Measurements from ENCODE around the gene C3orf20.

The C3orf20 gene

DNA sequence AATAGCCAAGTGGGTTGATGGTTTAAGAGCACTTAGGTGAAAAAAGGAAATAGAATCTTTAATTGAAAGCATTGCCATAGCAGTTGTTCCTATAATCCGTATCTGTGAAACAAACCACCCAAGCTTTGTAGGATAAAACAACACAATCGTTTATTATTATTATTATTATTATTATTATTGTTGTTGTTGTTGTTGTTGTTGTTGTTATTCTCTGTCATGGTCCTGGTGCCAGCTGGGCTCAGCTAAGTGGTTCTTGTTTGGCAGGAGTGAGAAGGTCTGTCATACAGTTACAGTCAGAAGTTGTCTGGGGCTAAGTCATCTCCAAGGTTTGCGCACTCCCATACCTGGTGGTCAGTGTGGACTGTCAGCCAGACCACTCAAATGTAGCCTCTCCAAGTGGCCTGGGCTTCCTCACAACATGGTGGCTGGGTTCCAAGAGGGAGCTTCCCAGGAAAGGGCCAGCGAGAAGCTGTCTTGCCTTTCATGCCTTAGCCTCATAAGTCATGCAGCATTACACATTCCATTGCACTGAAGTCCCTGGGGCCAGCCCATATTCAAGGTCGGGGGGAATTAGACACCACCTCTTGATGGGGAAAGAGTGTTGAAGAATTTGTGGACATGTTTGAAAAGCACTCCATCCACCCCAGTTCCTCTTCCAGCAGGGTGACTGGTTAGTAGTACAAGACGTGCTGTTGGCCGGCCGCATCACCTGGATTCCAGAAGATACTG lies 89.6 kb downstream of the C3orf20 start:
- no peak overlapping the region for H3K4me3 ChIP-seq (ENCODE audit: insufficient read depth, low read depth, low read length)
- H3K27me3 ChIP-seq (ENCODE audit: control insufficient read depth, insufficient read depth, low read length, poor library complexity, severe bottlenecking), result no peaks in the 10 kb centered on the region
- 93 to 94% methylated on average over 6 of the region's 8 CpGs for WGBS, 2 experiments
- H3K4me1 ChIP-seq (ENCODE audit: control insufficient read depth, insufficient read depth, low read length), result no peaks in the 10 kb centered on the region
- no peaks in the 10 kb centered on the region for H3K36me3 ChIP-seq (ENCODE audit: control insufficient read depth, insufficient read depth, low read length)
- no peaks in the 10 kb centered on the region for H3K9me3 ChIP-seq (ENCODE audit: control insufficient read depth, low read length)
- H3K27ac ChIP-seq (ENCODE audit: insufficient read depth, low read depth, low read length, poor library complexity, severe bottlenecking), result no peak overlapping the region

DNA sequence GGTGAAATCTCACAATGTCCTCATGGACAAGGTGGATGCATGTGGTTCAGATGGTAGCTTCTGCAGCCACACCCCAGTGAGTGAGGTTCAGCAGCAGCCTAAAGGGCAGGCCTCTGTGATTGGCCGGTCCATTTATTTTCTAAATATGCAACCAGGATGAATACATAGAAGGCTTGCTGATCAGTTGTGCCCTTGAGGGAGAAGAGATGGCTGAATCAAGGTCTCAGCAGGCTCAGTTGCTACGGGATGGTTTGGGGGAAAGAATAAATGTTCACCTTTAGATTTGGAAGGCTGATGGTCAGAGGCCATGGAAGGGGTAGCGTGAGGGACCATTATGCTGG lies 90.1 kb downstream of the C3orf20 start:
- no peaks in the 10 kb centered on the region for H3K27me3 ChIP-seq (ENCODE audit: control insufficient read depth, insufficient read depth, low read length, poor library complexity, severe bottlenecking)

DNA sequence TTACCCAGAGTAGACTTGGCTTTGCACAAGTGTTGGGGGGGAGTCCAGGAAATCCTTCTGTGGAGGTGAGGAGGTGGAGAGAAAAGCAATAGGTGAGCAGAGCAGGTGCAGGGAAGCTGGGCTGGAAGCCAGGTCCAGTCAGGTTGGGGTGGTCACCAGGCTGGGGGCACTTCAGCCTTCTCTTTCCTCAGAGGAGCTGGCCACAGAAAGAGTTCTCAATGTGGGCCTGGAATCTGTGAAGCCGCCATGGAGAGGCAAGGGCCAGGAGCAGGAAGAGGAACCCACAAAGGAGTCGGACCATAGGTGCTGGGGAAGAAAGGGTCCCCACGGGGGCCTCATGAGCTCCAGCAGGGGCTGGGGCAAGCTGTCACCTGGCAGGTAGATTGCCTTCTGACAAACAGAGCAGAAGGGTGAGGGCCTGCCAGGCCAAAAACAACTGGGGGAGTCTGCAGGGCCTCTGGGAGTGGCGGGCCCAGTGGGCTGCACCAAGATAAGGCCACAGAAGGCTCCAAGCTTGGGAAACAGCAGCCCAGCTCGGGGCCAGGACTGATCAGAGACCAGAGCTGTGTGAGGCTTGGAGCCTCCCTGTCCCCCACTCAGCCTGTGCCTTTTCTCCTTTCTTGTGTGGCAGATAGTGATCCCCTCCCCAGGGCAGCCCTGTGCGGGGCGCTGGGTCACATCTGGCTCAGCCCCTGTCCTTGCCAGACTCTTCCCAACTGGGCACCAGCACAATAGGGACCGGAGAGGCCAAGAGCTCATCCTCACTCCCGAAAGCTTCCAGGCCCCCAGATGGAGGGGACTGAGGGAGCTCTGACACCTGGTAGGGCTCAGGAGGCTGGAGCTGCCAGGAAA lies 90.9 kb downstream of the C3orf20 start:
- H3K4me3 ChIP-seq (ENCODE audit: insufficient read depth, low read depth, low read length), result no peak overlapping the region
- no peak overlapping the region for H3K27ac ChIP-seq (ENCODE audit: insufficient read depth, low read depth, low read length, poor library complexity, severe bottlenecking)
- H3K36me3 ChIP-seq (ENCODE audit: control insufficient read depth, insufficient read depth, low read length), result no peaks in the 10 kb centered on the region
- no peaks in the 10 kb centered on the region for H3K9me3 ChIP-seq (ENCODE audit: control insufficient read depth, low read length)
- WGBS, 2 experiments, result 92 to 94% methylated on average over 9 of the region's 9 CpGs
- H3K27me3 ChIP-seq (ENCODE audit: control insufficient read depth, insufficient read depth, low read length, poor library complexity, severe bottlenecking), result no peaks in the 10 kb centered on the region
- no peaks in the 10 kb centered on the region for H3K4me1 ChIP-seq (ENCODE audit: control insufficient read depth, insufficient read depth, low read length)

More for the DNA sequence above, 90.1 kb downstream of the C3orf20 start:
- Histone ChIP-seq H3K27ac (ENCODE audit: insufficient read depth, low read depth, low read length, poor library complexity, severe bottlenecking) (no peak overlapping the region), H3K4me3 (ENCODE audit: insufficient read depth, low read depth, low read length) (no peak overlapping the region), H3K4me1 (ENCODE audit: control insufficient read depth, insufficient read depth, low read length) (no peaks in the 10 kb centered on the region), H3K9me3 (ENCODE audit: control insufficient read depth, low read length) (no peaks in the 10 kb centered on the region), H3K36me3 (ENCODE audit: control insufficient read depth, insufficient read depth, low read length) (no peaks in the 10 kb centered on the region)
- WGBS, 2 experiments, result 92 to 95% methylated on average over 3 of the region's 3 CpGs

DNA sequence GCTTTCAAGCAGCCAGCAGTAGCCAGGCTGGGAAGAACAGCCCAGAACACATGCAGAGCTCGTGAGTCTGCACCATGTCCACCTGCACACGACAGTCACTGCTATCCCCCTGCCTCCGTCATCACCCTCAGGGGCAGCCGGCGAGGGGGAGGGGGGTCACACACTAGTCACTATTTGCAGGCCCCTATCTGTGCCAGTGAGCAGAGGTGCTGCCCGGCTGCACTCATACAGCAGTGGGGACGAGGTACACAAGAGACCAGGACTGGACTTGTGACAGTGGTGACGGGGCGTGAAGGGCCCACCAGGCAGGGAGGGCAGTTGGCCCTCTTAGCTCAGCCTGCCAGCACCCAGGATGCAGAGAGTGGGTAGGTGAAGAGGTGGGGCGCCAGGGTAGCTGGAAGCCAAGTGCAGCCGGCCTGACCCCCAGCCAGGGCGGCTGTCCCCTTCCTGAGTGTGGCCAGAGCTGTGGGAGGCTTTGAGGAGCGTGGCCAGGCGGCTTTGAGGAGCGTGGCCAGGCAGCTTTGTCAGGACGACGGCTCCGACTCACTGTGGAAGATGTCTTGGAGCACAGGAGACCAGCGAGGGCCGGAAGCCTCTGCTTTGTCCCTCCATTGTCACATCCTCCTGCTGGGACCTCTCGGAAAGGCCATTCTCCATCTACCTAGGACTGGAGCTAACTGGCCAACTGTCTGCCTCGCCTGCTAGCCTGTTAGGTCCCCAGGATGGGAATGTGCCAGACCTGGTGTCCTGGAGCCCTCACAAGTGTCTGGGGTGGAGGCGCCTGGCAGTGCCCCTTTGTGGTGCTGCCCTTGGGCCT lies 91.7 kb downstream of the C3orf20 start:
- no peaks in the 10 kb centered on the region for H3K27me3 ChIP-seq (ENCODE audit: control insufficient read depth, insufficient read depth, low read length, poor library complexity, severe bottlenecking)

DNA sequence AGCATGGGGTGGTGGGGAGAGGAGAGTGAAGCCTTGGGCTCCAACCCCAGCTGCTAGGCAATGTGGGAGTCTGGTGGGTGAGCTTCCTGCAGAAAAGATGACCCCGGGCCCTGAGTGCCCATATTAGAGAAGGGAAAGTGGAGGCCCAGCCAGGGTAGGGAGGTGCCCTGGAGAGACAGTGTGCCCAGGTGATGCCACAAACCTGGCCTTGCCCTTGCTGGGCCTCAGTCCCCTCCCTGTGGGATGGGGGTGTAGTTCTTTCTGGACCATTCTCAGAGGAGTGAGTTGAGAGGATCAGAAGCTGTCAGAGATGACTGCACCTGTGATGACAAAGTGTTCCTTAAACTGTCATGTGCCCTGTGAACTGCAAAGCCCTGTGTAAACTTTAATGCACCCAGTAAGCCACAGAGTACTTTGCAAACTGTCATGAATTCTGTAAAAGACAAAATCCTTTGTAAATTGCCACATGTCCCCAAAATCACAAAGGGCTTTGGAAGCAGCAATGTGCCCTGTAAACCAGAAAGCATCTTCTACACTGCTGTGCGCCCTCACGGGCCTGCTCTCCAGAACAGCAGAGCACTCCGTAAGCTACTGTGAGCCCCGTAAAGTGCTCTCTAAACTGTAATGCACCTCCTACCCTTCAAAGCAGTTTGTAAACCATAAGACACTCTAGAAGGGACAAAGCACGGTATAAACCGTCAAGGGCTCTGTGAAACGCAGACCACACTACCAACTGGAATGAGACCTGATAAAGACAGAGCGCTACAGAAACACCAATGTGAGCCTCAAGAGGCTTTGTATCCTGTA lies 92.5 kb downstream of the C3orf20 start:
- WGBS, 2 experiments, result 91 to 96% methylated on average over 9 of the region's 9 CpGs
- Histone ChIP-seq H3K27me3 (ENCODE audit: control insufficient read depth, insufficient read depth, low read length, poor library complexity, severe bottlenecking) (no peaks in the 10 kb centered on the region), H3K4me1 (ENCODE audit: control insufficient read depth, insufficient read depth, low read length) (no peaks in the 10 kb centered on the region), H3K4me3 (ENCODE audit: insufficient read depth, low read depth, low read length) (no peak overlapping the region), H3K36me3 (ENCODE audit: control insufficient read depth, insufficient read depth, low read length) (no peaks in the 10 kb centered on the region), H3K9me3 (ENCODE audit: control insufficient read depth, low read length) (no peaks in the 10 kb centered on the region), H3K27ac (ENCODE audit: insufficient read depth, low read depth, low read length, poor library complexity, severe bottlenecking) (no peak overlapping the region)

More for the DNA sequence above, 91.7 kb downstream of the C3orf20 start:
- no peak overlapping the region for H3K4me3 ChIP-seq (ENCODE audit: insufficient read depth, low read depth, low read length)
- no peaks in the 10 kb centered on the region for H3K4me1 ChIP-seq (ENCODE audit: control insufficient read depth, insufficient read depth, low read length)
- H3K27ac ChIP-seq (ENCODE audit: insufficient read depth, low read depth, low read length, poor library complexity, severe bottlenecking), result no peak overlapping the region
- WGBS, 2 experiments, result 92 to 93% methylated on average over 23 of the region's 23 CpGs
- H3K36me3 ChIP-seq (ENCODE audit: control insufficient read depth, insufficient read depth, low read length), result no peaks in the 10 kb centered on the region
- H3K9me3 ChIP-seq (ENCODE audit: control insufficient read depth, low read length), result no peaks in the 10 kb centered on the region

DNA sequence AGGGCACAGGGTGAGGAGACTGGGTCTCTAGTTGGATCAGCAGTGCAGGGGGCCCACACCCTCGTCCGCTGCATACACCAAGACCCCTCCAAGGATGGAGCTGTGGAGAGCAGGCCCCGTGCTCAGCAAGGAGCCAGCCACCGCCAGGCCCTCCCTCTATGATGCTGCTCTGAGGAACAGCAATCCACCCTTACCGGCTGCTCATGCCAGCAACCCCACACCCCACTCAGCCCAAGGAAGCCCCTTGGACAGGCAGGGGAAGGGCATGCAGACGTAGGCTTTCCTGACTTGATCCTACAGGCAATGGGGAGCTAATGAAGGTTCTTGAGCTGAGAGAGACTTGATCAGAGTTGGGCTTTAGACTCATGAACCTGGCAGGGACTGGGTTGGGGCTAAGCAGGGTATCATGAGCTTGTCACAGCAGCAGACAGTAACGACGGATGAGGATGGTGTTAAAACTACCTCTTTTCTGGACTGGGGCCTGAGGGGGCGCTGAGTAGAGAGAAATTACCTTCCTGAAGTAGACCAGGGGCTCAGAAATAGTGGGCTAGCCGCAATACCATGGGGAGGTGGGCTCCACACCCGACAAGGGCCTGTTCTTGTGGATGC lies 93.3 kb downstream of the C3orf20 start:
- H3K9me3 ChIP-seq (ENCODE audit: control insufficient read depth, low read length), result no peaks in the 10 kb centered on the region
- no peaks in the 10 kb centered on the region for H3K4me1 ChIP-seq (ENCODE audit: control insufficient read depth, insufficient read depth, low read length)
- H3K36me3 ChIP-seq (ENCODE audit: control insufficient read depth, insufficient read depth, low read length), result no peaks in the 10 kb centered on the region
- 88% methylated on average over 11 of the region's 11 CpGs for WGBS, 2 experiments
- H3K27me3 ChIP-seq (ENCODE audit: control insufficient read depth, insufficient read depth, low read length, poor library complexity, severe bottlenecking), result no peaks in the 10 kb centered on the region
- no peak overlapping the region for H3K4me3 ChIP-seq (ENCODE audit: insufficient read depth, low read depth, low read length)
- H3K27ac ChIP-seq (ENCODE audit: insufficient read depth, low read depth, low read length, poor library complexity, severe bottlenecking), result no peak overlapping the region

DNA sequence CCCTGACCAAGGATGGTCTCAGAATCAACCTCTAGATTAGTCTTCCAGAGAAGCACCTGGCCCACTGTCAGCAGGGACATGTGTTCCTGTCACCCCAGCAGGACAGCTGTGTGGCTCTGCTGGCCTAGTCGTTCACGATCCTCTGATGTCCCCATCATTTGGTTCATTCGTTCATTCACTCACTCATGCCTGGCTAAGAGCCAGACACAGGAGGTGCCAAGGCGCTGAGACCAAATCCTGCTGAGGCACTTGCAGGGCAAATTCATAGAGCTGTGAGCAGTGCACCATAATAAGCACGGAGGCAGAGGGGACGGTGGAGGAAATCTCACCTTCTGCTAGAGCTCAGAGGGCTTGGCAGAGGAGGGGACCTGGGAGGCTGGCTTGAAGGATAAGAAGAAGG lies 93.9 kb downstream of the C3orf20 start:
- H3K4me1 ChIP-seq (ENCODE audit: control insufficient read depth, insufficient read depth, low read length), result no peaks in the 10 kb centered on the region
- H3K27me3 ChIP-seq (ENCODE audit: control insufficient read depth, insufficient read depth, low read length, poor library complexity, severe bottlenecking), result no peaks in the 10 kb centered on the region
- no peak overlapping the region for H3K4me3 ChIP-seq (ENCODE audit: insufficient read depth, low read depth, low read length)
- no peaks in the 10 kb centered on the region for H3K36me3 ChIP-seq (ENCODE audit: control insufficient read depth, insufficient read depth, low read length)
- WGBS, 2 experiments, result 89 to 91% methylated on average over 6 of the region's 6 CpGs
- H3K9me3 ChIP-seq (ENCODE audit: control insufficient read depth, low read length), result no peaks in the 10 kb centered on the region
- H3K27ac ChIP-seq (ENCODE audit: insufficient read depth, low read depth, low read length, poor library complexity, severe bottlenecking), result no peak overlapping the region

DNA sequence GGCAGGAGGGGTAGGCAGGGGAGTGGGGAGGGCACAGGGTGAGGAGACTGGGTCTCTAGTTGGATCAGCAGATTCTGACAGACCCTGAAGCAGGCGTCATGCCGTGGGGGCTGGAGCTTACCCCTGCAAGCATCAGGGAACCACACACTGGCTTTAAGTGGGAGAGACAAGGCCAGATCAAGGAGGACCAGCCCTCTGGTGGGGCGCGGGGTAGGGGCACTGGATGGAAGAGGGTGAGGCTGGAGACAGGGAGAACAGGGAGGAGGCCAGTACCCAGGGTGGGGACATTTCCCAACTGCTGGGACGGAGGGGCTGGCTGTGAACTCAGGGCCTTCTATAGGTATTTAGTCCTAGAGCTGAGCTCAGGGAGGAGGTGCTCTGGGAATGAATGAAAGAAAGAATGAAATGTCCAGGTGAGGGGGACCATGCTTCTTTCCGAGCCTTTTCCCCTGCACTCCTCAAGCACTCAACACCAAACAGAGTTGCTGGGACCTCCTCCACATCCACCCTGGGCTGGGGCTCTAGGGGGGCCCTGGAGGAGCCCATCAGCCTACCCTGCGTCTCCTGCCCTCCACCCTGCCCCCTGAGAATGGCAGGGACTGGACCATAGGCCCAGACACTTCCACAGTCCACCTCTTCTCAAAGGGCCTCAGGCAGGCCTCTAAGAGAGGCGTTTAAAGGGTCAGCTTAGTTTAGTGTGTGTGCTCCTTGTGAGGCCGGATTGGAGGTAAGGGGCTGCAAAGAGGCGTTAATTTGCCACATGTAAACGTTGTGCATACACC lies 94.8 kb downstream of the C3orf20 start:
- no peaks in the 10 kb centered on the region for H3K27me3 ChIP-seq (ENCODE audit: control insufficient read depth, insufficient read depth, low read length, poor library complexity, severe bottlenecking)
- 93 to 95% methylated on average over 11 of the region's 11 CpGs for WGBS, 2 experiments
- no peaks in the 10 kb centered on the region for H3K36me3 ChIP-seq (ENCODE audit: control insufficient read depth, insufficient read depth, low read length)
- no peaks in the 10 kb centered on the region for H3K4me1 ChIP-seq (ENCODE audit: control insufficient read depth, insufficient read depth, low read length)
- no peaks in the 10 kb centered on the region for H3K9me3 ChIP-seq (ENCODE audit: control insufficient read depth, low read length)
- no peak overlapping the region for H3K4me3 ChIP-seq (ENCODE audit: insufficient read depth, low read depth, low read length)
- H3K27ac ChIP-seq (ENCODE audit: insufficient read depth, low read depth, low read length, poor library complexity, severe bottlenecking), result no peak overlapping the region

DNA sequence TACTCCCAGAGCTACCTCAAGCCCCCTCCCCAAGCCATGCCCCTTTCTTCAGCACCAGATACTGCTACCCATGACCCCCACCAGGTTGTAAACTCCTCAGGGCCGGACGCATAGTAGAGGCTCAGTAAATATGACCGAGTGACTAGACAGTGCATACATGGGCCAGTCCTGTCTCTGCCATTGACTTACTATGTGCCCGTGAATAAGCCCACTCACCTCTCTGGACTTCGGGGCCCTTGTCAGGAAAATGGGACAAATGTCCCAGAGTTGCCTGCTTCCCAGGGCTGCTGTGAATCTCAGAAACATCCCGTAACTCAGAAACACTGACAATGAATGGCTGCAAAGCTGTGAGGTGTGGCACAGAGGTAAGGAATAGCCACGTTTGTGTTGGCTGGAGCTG lies 95.7 kb downstream of the C3orf20 start:
- WGBS, 2 experiments, result 94 to 95% methylated on average over 7 of the region's 7 CpGs
- no peaks in the 10 kb centered on the region for H3K36me3 ChIP-seq (ENCODE audit: control insufficient read depth, insufficient read depth, low read length)

More for the DNA sequence above, 95.7 kb downstream of the C3orf20 start:
- H3K4me3 ChIP-seq (ENCODE audit: insufficient read depth, low read depth, low read length), result no peak overlapping the region
- H3K27me3 ChIP-seq (ENCODE audit: control insufficient read depth, insufficient read depth, low read length, poor library complexity, severe bottlenecking), result no peaks in the 10 kb centered on the region
- H3K9me3 ChIP-seq (ENCODE audit: control insufficient read depth, low read length), result no peaks in the 10 kb centered on the region
- H3K4me1 ChIP-seq (ENCODE audit: control insufficient read depth, insufficient read depth, low read length), result no peaks in the 10 kb centered on the region
- no peak overlapping the region for H3K27ac ChIP-seq (ENCODE audit: insufficient read depth, low read depth, low read length, poor library complexity, severe bottlenecking)
